OCI-LY3 (cell line): ENCODE results near the gene ORAI3.

ENCODE experiments used
- H2AFZ ChIP-seq: fragments of 200-600, 300-600 bp; shearing (Covaris generic); 2 replicates; pipeline ENCODE4 v1.6.0; 2014; ENCODE audit warnings: antibody characterized with exemption, low read depth, low read length
- H3K27ac ChIP-seq: fragments of 200-600, 300-600 bp; sonication (generic); 2 replicates; pipeline ENCODE4 v1.5.1; 2014; ENCODE audit warnings: mild to moderate bottlenecking, low read length, moderate library complexity, mixed read lengths
- H3K27me3 ChIP-seq: fragments of 200-600, 300-600 bp; sonication (generic); 2 replicates; pipeline ENCODE4 v1.6.1; 2014; ENCODE audit warnings: low read depth, low read length, mixed read lengths
- H3K36me3 ChIP-seq: fragments of 200-600, 300-600 bp; sonication (generic); replicated peaks from 2 replicates; pipeline ENCODE3; 2014; ENCODE audit warnings: low read depth, low read length, mixed read lengths
- H3K4me1 ChIP-seq: fragments of 300-600, 200-600 bp; sonication (generic); 2 replicates; pipeline ENCODE4 v1.6.1; 2014; ENCODE audit warnings: low read length, mixed read lengths
- H3K4me2 ChIP-seq: fragments of 200-600, 300-600 bp; sonication (generic); 2 replicates; pipeline ENCODE4 v1.6.1; 2014; ENCODE audit warnings: low read length, mixed read lengths
- H3K4me3 ChIP-seq: fragments of 300-600, 200-600 bp; sonication (generic); 2 replicates; pipeline ENCODE4 v1.5.1; 2014; ENCODE audit warnings: antibody characterized with exemption, mild to moderate bottlenecking, low read length, moderate library complexity
- H3K79me2 ChIP-seq: fragments of 300-600, 200-600 bp; shearing (Covaris generic); 2 replicates; pipeline ENCODE4 v1.6.1; 2014; ENCODE audit warnings: mild to moderate bottlenecking, low read length, mixed read lengths
- H3K9ac ChIP-seq: fragments of 300-600, 200-600 bp; shearing (Covaris generic); 2 replicates; pipeline ENCODE4 v1.6.0; 2014; ENCODE audit warnings: mild to moderate bottlenecking, low read length, moderate library complexity
- H3K9me3 ChIP-seq: fragments of 200-600, 300-600 bp; shearing (Covaris generic); 2 replicates; pipeline ENCODE4 v1.6.1; 2014; ENCODE audit warnings: low read length, mixed read lengths; ENCODE audit not compliant: insufficient read depth
- H4K20me1 ChIP-seq: fragments of 200-600, 300-600 bp; sonication (generic); 2 replicates; pipeline ENCODE4 v1.6.1; 2016; ENCODE audit warnings: low read length, mixed read lengths; ENCODE audit not compliant: insufficient read depth
- EZH2phosphoT487 ChIP-seq: fragments of 200-600 bp; shearing (Covaris generic); IDR thresholded peaks from 2 replicates; pipeline ENCODE4 v1.6.1; 2018; ENCODE audit warnings: antibody characterized with exemption, mixed run types, low read depth
- TF ChIP-seq, protein P1 (sequence below): fragments of 200-600, 300-600 bp; sonication (generic); IDR thresholded peaks from 2 replicates; pipeline ENCODE4 v1.5.1; 2014; ENCODE audit warnings: antibody characterized with exemption, low read length, low read depth

ORAI3 gene

DNA sequence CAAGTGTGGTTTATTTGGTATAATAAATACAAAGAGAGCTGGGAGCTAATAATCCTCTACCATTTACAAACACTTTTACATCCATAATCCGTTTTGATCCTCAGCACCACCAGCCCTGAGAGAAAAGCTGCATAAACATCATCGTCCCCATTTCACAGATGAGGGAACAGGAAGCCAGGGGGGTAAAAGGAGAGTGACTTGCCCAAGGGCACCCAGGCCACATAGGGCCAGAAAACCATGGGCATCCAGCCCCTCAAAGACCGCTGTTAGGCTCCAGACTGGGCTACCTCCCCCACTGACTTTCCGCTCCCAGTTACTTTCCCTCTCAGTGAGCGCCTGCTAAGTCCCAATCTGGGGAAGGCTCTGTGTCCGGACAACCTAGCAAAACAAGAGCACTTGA is 54.9 kb downstream of the ORAI3 start:
- Histone ChIP-seq H3K27ac (no peak overlapping the region), H3K36me3 (no peaks in the 10 kb centered on the region), H3K4me2 (no peak overlapping the region), H3K9me3 (no peaks in the 10 kb centered on the region), H3K27me3 (0 out of 2 replicates have a peak, but pooled peaks cover 3% of the 10 kb centered on the region), H3K79me2 (no peaks in the 10 kb centered on the region), H3K9ac (no peak overlapping the region), H4K20me1 (no peaks in the 10 kb centered on the region), H3K4me3 (no peak overlapping the region), H2AFZ (no peak overlapping the region), H3K4me1 (no peaks in the 10 kb centered on the region)
- no peak for TF ChIP-seq EZH2phosphoT487
- TF ChIP-seq, protein P1, sequence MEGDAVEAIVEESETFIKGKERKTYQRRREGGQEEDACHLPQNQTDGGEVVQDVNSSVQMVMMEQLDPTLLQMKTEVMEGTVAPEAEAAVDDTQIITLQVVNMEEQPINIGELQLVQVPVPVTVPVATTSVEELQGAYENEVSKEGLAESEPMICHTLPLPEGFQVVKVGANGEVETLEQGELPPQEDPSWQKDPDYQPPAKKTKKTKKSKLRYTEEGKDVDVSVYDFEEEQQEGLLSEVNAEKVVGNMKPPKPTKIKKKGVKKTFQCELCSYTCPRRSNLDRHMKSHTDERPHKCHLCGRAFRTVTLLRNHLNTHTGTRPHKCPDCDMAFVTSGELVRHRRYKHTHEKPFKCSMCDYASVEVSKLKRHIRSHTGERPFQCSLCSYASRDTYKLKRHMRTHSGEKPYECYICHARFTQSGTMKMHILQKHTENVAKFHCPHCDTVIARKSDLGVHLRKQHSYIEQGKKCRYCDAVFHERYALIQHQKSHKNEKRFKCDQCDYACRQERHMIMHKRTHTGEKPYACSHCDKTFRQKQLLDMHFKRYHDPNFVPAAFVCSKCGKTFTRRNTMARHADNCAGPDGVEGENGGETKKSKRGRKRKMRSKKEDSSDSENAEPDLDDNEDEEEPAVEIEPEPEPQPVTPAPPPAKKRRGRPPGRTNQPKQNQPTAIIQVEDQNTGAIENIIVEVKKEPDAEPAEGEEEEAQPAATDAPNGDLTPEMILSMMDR = no peak
